GM20000 (cell line): Measurements from ENCODE around the gene KMT5C.

ENCODE experiments used
- DNase-seq: peaks from one replicate; pipeline ENCODE4 v3.0.0; 2012; ENCODE audit warnings: low spot score
- CTCF ChIP-seq: IDR thresholded peaks from 2 replicates; pipeline ENCODE4 v1.5.1; 2012; ENCODE audit warnings: mild to moderate bottlenecking, control low read depth; ENCODE audit errors: extremely low read depth, missing control alignments

The KMT5C gene

GRCh38 chr19:55339105-55339888, at the start of gene KMT5C:
TSS of gene KMT5C (plus strand) at chr19:55339876. CDS start at chr19:55341937, 2,061 bp downstream.
- DNase-seq, result peak; percentile 99
- TF ChIP-seq CTCF, result no peak

GRCh38 chr19:55297267-55297666, 42.4 kb upstream of the KMT5C start:
- no peak for TF ChIP-seq CTCF
- no peak for DNase-seq

- TF ChIP-seq CTCF, result no peak
- no peak for DNase-seq
Measured at GRCh38 chr19:55299991-55300390, 39.7 kb upstream of the KMT5C start.

- no peak for TF ChIP-seq CTCF
- no peak for DNase-seq
Measured at GRCh38 chr19:55300886-55301458, 38.7 kb upstream of the KMT5C start.

GRCh38 chr19:55301459-55302317, 38.0 kb upstream of the KMT5C start:
- TF ChIP-seq CTCF, result peak; percentile 88
- DNase-seq, result peak; percentile 98

- no peak for TF ChIP-seq CTCF
- DNase-seq, result no peak
Measured at GRCh38 chr19:55302318-55302703, 37.4 kb upstream of the KMT5C start.

- no peak for DNase-seq
- TF ChIP-seq CTCF, result no peak
Measured at GRCh38 chr19:55303477-55303876, 36.2 kb upstream of the KMT5C start.
